AG09309 (cell line): ENCODE results near the gene COL6A1.

Source experiments
- DNase-seq: peaks from one replicate; pipeline ENCODE4 v3.0.0-alpha.2; 2010; ENCODE audit warnings: low read depth
- H3K4me3 ChIP-seq: 2 replicates; pipeline ENCODE4 v1.5.1; 2011; ENCODE audit warnings: mild to moderate bottlenecking, low read depth, low read length, moderate library complexity; ENCODE audit not compliant: control insufficient read depth
- TF ChIP-seq, protein P1 (sequence below): IDR thresholded peaks from 2 replicates; pipeline ENCODE4 v1.5.1; 2011; ENCODE audit warnings: mild to moderate bottlenecking, low read depth, low read length, inconsistent platforms; ENCODE audit not compliant: insufficient read depth, control insufficient read depth; ENCODE audit errors: missing control alignments

The COL6A1 gene

DNA sequence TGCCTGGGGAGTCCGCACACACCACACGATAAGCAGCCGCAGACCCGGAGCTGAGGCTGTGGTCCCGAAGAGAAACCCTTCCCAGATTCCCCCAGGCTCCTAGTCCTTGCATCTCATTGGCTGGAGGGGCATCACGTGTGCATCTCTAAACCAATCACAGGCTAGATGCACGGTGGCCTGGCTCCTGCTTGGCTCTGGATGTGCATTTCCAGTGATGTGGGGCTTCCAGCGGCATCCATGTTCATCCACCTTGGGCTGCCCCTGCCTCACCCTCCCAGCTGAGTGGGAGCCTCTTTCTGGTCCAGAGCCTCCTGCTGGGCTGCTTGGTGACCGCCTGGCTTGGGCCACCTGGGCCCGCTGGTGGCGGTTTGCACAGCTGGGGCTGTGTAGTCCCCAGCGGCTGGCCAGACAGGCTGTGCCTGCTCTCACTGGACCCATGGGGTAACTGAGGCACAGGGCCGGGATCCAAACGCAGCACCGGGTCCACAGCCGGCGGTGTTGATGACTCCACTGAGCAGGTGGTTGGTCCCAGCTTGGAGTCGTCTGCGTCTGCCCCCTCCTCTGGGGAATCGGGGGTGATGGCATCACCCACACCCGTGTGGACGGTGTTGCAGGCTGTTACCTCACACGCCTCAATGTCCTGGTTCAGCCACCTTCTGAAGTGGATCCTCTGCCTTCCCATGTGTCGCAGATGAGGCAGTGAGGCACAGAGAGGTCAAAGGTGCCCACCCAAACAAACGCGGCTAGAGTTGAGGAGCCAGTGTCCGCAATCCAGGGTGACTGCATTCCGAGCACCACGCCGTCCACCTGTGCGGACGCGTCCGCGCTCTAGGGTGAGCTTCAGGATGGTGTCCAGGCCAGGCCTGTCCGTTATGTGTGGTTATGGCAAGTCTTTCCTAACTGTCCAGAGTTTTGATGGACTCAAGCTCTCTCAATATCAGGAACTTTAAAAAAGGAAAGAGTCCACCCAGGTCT lies 41.3 kb downstream of the COL6A1 start:
- H3K4me3 ChIP-seq = no peak overlapping the region
- DNase-seq = no peak
- TF ChIP-seq, protein P1, sequence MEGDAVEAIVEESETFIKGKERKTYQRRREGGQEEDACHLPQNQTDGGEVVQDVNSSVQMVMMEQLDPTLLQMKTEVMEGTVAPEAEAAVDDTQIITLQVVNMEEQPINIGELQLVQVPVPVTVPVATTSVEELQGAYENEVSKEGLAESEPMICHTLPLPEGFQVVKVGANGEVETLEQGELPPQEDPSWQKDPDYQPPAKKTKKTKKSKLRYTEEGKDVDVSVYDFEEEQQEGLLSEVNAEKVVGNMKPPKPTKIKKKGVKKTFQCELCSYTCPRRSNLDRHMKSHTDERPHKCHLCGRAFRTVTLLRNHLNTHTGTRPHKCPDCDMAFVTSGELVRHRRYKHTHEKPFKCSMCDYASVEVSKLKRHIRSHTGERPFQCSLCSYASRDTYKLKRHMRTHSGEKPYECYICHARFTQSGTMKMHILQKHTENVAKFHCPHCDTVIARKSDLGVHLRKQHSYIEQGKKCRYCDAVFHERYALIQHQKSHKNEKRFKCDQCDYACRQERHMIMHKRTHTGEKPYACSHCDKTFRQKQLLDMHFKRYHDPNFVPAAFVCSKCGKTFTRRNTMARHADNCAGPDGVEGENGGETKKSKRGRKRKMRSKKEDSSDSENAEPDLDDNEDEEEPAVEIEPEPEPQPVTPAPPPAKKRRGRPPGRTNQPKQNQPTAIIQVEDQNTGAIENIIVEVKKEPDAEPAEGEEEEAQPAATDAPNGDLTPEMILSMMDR = no peak

DNA sequence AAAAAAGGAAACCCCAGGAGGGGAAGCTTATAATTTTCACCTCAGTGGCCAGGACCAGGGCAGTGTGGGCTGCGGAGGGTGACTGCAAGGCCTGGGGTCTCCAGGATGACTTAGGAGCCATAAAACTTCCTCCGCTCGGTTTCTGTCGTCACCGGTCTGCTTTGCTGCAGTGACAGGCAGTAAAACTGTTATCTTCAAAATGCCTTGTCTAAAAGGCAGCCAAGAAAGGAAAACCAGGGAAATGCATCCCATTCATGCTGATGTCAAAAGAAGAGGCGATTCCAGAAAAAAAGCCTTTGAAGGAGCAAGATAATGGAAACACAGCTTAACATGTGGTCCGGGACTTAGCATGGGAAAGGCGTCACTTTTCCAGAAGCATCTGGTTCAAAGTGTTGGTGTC lies 42.0 kb downstream of the COL6A1 start:
- no peak for DNase-seq
- TF ChIP-seq, protein P1 = no peak
- no peak overlapping the region for H3K4me3 ChIP-seq

DNA sequence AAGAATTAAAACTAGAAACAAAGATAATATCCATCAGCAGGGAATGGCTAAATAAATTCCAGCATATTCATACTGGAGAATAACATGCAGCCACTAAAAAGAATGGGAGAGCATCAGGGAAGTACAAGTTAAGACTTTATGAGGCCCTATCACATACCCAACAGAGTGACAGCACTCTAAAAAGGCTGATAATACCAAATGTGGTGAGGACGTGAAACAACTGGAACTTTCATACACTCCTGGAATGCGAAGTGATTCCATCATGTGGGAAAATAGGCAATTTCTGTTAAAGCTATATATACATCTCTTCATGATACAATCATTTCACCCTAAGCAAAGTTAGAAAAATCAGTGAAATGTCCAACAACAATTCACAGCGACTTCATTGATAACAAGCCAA lies 42.6 kb downstream of the COL6A1 start:
- no peak overlapping the region for H3K4me3 ChIP-seq
- TF ChIP-seq, protein P1 = no peak
- DNase-seq = no peak

DNA sequence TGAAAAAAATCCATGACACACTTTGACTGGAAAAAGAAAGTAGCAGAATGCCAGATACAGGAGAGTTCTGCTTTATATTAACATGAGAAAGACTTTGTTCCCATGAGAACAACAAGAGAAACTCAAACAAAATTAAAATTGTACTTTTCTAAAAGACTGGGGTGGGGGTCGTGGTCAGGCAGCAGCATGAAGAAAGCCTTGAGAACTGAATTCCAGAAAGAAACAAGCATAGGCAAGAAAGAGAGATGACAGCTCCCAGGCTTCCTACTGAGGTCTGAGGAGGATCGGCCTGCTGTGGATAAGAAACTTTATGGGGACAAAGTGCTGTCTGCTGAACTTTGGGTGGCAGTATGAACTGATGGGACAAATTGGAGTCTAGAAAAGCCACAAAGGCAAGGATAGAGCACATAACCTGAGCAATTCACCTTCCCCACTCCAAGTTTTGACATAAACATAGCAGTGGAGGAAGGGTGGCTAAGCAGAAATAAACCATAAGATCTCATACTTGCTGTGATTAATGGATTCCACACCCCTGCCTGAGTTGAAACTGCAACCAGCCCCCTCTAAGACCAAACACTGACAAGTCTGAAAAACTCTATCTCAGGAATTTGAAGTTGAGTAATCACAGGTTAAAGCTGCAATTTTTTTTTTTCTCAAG lies 43.7 kb downstream of the COL6A1 start:
- DNase-seq = peak; percentile 59
- H3K4me3 ChIP-seq = no peak overlapping the region
- TF ChIP-seq, protein P1 = no peak

DNA sequence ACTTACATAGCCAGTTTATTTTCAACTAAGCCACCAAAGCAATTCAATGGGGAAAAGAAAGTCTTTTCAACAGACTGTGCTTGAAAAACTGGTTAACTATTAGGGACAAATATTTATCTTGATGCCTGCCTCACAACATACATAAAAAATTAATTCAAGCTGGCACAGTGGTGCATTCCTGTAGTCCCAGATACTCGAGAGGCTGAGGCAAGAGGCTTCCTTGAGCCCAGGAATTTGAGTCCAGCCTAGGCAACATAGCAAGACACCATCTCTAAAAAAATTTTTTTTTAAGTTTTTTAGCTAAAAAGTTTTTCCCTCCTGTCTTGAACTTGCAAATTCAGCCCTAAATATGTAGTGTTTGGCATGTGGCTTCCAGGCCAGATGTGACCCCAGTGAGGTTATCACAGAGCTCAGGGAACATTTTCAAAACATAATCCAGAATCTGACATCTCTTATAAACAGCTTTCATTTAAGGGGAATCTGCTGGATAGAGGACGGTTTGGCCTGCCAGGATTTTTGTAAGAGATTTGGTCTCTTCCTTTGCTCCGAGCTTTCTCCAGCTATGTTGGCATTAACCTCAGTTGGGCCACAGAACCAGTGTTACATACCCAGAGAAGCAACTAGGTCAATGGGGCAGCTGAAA lies 46.4 kb downstream of the COL6A1 start:
- no peak for DNase-seq
- TF ChIP-seq, protein P1 = no peak
- no peak overlapping the region for H3K4me3 ChIP-seq

DNA sequence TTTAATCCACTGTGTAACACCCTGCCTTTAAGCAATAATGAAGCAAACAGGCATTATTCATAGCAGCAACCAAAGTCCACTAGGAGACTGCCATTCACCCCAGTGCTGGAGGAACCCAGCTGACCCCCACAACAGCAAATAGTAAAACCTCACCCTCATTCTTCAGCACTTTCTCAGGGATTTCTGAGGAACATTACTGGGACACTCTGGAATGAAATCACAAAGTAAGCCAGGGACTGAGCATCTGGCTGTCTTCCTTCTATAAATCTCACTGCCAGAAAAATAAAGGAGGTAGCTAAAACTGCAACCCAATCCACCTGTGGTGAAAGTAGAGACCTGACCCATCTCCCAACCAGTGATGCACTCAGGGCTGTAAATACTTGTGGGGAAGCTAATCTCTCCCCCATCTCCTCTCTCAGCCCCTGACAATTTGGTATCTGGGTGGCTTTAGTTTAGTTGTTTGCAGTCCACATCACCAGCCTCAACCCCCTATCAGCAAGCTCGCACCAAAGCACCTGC lies 47.1 kb downstream of the COL6A1 start:
- TF ChIP-seq, protein P1 = no peak

More for the DNA sequence above, 47.1 kb downstream of the COL6A1 start:
- H3K4me3 ChIP-seq = no peak overlapping the region
- DNase-seq = peak; percentile 63
